Stimulated activated CD8-positive, alpha-beta memory T cell treated with anti-CD3 and anti-CD28 coated beads, Interleukin-2, amount 100 ng/mL, for 1 hour (primary cell): ENCODE results near the gene CD200.

ENCODE experiments used
- DNase-seq, 2 donors: peaks; one replicate each; pipeline ENCODE4 v3.0.0-alpha.2; 2020; ENCODE audit warnings: low read depth in 2 of 2

CD200 gene

GRCh38 chr3:112331851-112332250 lies 1.1 kb upstream of the CD200 start:
- DNase-seq = no peak

- DNase-seq = peak in 1 of 2 donors; percentile 5
Observed at GRCh38 chr3:112333381-112334317, 693 bp downstream of the CD200 start.

DNA sequence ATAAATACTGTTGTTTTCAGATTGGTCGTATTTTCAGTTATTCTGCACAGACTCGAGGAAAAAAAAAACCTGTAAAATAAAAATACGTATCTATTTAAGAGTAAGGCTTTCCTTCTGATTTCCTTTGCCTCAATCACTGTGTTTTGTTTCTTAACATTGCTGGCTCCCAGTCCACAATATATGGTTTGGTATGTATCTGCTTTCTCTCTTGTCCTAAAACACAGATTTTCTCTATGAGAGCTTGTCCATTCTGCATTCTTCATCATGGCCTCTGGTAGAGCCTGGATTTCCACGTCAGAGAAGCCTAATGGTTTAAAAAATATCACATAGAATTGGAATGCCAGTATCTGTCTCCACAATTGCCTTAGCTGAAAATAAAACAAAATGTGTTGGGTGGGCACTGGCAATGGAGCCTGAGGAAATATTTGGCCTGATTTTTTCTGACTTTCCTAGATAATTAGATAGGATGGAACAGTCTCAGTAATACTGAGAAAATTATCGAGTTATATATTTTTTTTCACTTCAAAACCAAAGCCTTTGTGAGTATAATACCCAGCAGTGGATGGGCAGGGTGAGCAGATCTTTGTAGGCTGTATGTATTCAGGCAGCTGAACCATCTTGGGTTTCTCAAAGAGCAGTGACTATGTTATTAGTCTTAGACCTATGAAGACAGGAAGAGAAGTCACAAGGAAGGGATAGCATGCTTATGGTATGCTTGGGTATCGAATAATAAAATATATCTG lies 1.9 kb downstream of the CD200 start:
- no peak for DNase-seq

- DNase-seq = no peak
Observed at GRCh38 chr3:112335434-112335781, 2.5 kb downstream of the CD200 start.

- no peak for DNase-seq
Observed at GRCh38 chr3:112338021-112338726, 5.2 kb downstream of the CD200 start.

DNA sequence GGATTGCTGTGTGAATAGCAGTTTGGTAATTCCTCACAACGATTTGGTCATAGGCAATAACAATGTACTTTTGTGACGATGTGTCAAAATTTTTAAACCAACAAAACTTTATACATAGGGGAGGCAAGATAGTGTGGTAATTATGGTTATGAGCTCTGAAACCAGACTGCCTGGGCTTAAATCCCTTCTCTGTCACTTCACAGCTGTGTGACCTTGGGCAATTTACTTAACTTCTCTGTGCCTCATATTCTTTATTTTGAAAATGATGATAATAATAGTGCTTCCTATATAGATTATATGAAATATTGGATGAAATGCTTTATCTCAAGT lies 5.7 kb downstream of the CD200 start:
- no peak for DNase-seq

DNA sequence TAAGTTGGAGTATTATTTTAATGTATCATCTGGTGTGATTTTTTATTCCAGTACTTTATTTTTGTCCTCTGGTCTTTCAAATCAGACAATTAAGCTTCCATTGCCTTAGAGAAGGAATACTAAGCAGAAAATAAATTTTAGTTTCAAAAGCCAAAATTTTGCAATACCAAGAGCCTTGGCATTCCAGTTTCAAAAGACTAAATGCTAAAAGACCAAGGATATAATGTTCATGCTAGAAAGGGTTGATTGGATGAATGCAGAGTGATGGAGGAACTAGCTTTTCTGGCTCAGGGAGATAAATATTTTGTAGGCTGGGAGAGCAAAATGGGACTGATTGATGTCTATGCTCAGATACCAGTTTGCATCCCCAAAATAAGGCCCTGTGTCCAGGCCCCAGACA lies 6.2 kb downstream of the CD200 start:
- DNase-seq = no peak

DNA sequence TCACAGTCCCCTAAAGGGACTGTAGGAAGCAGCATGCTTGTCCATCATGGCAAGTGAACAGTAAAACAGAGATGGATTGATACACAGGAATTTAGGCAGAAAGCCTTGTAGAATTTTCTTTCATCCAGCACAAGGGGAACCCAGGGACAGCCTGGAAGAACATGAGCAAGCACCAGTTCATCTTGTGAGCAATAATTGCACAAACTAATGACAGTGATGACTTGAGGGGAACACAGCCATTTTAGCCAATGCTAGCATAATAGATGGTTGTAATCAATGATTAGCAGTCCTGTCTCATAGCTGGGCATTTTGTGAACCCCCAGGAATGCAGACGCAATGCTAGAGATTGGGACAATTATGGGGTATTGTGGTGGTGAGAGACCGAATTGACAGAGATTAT lies 6.7 kb downstream of the CD200 start:
- DNase-seq = no peak

DNA sequence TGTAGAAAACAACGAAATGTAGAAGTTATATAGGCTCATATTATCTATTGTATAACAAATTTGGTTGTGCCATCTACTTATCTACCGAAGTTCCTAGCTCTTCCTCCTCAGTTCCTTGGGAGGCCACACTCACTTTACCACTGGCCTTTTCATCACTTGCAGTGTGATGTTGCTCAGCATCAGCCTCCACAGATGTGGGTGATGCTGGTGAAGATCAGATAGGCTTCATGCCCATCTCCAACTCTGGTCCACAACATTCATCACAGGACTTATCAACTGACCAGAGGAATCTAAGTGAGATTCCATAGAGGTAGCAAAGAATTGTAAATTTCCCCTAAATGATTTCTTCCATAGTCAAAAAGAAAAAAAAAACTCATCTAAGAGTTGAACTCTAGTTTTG lies 8.4 kb downstream of the CD200 start:
- DNase-seq = no peak

DNA sequence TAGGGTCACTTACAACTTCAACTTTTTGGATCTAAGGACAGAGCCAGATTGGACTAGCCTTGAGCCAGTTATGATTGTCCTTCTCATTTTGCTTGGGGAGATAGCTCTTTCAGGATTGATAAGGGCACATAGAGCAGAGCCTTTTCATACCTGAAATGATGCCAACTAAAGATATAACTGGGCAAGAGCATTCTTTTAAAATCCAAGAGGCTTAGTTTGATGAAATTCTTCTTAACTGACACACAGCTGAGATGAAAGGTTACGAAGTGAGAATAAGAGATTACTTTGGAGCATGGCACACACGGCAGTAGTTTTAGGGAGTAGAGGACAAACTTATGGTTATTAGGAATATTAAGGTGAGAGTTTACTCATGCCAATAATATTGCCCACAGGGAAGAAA lies 12.7 kb downstream of the CD200 start:
- no peak for DNase-seq

DNA sequence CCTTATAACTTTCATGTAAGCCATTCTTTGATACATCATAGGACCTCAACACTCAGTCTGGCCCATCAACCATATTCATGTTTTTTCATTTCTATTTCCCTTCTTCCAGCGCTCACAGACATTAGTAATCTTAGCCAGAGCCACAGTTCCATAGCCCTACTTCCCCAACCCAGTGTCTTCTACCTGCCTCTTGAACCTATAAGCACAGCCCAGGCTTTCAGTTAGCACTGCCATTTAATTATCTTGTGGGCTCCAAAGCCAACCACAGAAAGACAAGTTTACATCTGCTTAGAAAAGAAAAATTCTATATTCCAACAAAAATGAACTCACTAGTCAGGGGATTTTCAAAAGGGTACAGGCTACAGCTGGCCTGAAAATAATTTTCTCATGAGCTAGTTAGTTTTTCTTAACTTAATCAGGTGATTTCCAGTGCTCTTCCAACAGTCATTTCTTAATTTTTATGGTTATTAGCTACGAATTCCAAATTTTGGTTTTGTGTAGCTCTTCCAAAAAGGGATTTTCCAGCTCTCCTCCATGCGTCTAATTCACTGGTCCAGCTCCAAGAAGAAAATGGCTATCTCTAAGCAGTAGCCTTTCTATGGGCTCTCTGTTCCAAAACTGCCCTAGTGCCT lies 13.7 kb downstream of the CD200 start:
- DNase-seq = no peak

DNA sequence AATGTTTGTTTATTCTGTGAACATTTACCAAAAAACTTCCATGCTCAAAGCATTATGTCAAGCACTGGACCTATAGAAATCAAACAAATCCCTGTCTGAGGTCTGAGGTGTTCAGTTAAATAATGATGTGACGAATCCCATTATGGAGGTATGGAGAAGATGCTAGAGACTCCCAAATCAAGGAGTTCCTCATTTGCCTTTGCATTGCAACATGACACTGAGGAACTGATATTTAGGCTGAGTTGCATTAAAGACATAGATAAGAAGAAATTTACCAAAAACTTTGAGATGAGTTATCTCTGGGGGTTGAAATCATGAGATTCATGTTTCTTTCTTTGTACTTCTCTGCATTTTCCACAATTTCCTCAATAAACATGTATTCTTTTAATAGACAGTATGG lies 16.0 kb downstream of the CD200 start:
- no peak for DNase-seq

- DNase-seq = no peak
Observed at GRCh38 chr3:112349557-112349956, 16.6 kb downstream of the CD200 start.

- DNase-seq = no peak
Observed at GRCh38 chr3:112350018-112350810, 17.3 kb downstream of the CD200 start.

- no peak for DNase-seq
Observed at GRCh38 chr3:112351036-112351435, 18.1 kb downstream of the CD200 start.

- DNase-seq = no peak
Observed at GRCh38 chr3:112351823-112352222, 18.9 kb downstream of the CD200 start.

- no peak for DNase-seq
Observed at GRCh38 chr3:112352720-112353119, 19.8 kb downstream of the CD200 start.

DNA sequence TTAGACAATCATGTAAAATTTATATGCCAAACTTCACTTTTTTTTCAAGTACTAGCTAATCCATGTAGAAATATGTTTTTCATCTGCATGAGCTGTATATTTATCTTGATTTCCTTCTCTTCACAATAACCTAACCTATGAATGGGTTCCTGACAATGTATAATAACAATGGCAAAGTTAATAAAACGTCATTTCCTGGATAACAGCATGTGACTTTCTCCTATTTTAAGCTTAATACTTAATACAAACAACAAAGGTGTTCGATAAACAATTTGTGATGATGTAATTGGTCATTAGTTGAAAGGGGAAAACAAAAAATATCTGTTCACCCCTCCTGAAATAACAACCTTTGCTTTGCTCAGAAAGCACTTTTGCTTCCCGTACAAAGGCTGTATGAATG lies 20.4 kb downstream of the CD200 start:
- DNase-seq = no peak

DNA sequence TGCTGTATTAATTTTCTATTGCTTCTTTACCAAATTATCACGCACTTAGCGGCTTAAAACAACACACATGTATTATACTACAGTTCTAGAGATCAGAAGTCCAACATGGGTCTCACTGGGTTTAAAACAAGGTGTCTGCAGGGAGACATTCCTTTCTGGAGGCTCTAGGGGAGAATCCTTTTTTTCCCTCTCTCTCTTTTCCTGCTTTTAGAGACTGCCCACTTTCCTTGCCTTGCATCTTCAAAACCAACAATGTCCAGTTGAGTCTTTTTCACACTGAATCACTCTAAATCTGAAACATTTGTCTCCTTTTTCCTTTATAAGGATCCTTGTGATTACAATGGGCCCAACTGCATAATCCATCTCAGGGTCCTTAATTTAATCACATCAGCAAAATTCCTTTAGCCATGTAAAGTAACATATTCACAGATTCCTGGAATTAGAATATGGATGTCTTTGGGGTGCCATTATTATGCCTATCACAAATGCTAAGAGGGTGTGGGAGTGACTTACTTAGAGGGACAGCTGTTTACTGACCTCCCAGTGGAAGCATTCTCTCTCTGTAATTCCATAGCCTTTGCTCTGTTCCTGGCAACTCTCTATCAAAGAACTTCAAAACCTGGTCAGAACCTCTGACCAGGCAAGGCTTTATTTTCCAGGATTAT lies 21.8 kb downstream of the CD200 start:
- DNase-seq = no peak

- DNase-seq = no peak
Observed at GRCh38 chr3:112355307-112355687, 22.3 kb downstream of the CD200 start.
